K562 (cell line): ENCODE results near the gene SERPINA12. TPM values are rescaled to one million over a fixed set of nuclear protein-coding genes. Genes with fewer than 3 reads are reported as not detected.

Source experiments
- ATAC-seq: fragments of 200-7000 bp; cut with Tn5 transposase; 3 replicates; pipeline ENCODE4 v1.9.1; 2020; ENCODE audit warnings: moderate library complexity
- BruUV-seq: library from RNA; stranded (reverse); fragments of 400-500 nt; replicated peaks from 2 replicates; lab custom pipeline; 2021; lab: Mats Ljungman, UMichigan
- CTCF ChIA-PET: fragments of 300-600 bp; formaldehyde crosslinking; extraction: SDS; loops from one replicate; lab custom pipeline; 2021; ENCODE audit warnings: low intra/inter-chr PET ratio; lab: Yijun Ruan, JAX
- POLR2A ChIA-PET: fragments of 300-600, 350-650 bp; sonication (Branson Sonifier 250); formaldehyde crosslinking; extraction: SDS; loops from one replicate; lab custom pipeline; 2021; ENCODE audit warnings: antibody characterized with exemption, inconsistent platforms; lab: Yijun Ruan, JAX
- DNase-seq, 4 experiments: peaks; one replicate each; pipeline versions ENCODE4 v3.0.0 to v3.0.0-alpha.2; 2011 to 2018; ENCODE audit warnings: low spot score in 3 of 4, mixed read lengths in 3 of 4; ENCODE audit errors: extremely low read depth in 1 of 4
- FAIRE-seq: peaks from 2 replicates; lab custom pipeline; 2011; peaks lifted over from hg19 to GRCh38; lab: Jason Lieb, UNC
- H2AFZ ChIP-seq: 2 replicates; pipeline ENCODE4 v1.6.0; 2011; ENCODE audit warnings: low read depth, low read length, control low read depth, inconsistent platforms
- H3K27ac ChIP-seq: fragments of 200-600 bp; 3 replicates; pipeline ENCODE4 v1.8.0; 2011; ENCODE audit warnings: low read depth, mild to moderate bottlenecking, control low read depth, inconsistent platforms, low read length, moderate library complexity, mixed read lengths; ENCODE audit errors: extremely low read depth
- H3K27me3 ChIP-seq, 2 experiments: fragments of 300-600 bp in 1 of 2; 2 replicates in 1 of 2; 3 replicates in 1 of 2; pipeline versions ENCODE4 v1.6.0 to v1.8.0; 2011; ENCODE audit warnings: inconsistent platforms in 2 of 2, low read length in 2 of 2, mild to moderate bottlenecking in 1 of 2, mixed read lengths in 1 of 2, moderate library complexity in 1 of 2; ENCODE audit not compliant: control insufficient read depth in 2 of 2, insufficient read depth in 2 of 2
- H3K36me3 ChIP-seq: fragments of 300-600 bp; 3 replicates; pipeline ENCODE4 v1.8.0; 2011; ENCODE audit warnings: mild to moderate bottlenecking, low read length, inconsistent platforms; ENCODE audit not compliant: control insufficient read depth, insufficient read depth
- H3K4me1 ChIP-seq, 2 experiments: fragments of 200-600 bp in 1 of 2; replicated peaks in 1 of 2; 2 replicates in 1 of 2; 3 replicates in 1 of 2; pipeline versions ENCODE4 v1.5.1 to v1.8.0; 2011; ENCODE audit warnings: inconsistent platforms in 2 of 2, low read length in 2 of 2, mild to moderate bottlenecking in 1 of 2, mixed read lengths in 1 of 2, moderate library complexity in 1 of 2; ENCODE audit not compliant: control insufficient read depth in 2 of 2, insufficient read depth in 2 of 2
- H3K4me2 ChIP-seq: 2 replicates; pipeline ENCODE4 v1.6.1; 2011; ENCODE audit warnings: low read length, control low read depth, inconsistent platforms, mixed read lengths; ENCODE audit not compliant: insufficient read depth
- H3K4me3 ChIP-seq: fragments of 200-600 bp; sonication (generic), shearing (Covaris generic); 2 replicates; pipeline ENCODE4 v1.5.1; 2016; ENCODE audit warnings: control low read depth, inconsistent platforms
- H3K79me2 ChIP-seq: fragments of 200-600 bp; 3 replicates; pipeline ENCODE4 v1.8.0; 2011; ENCODE audit warnings: low read length, inconsistent platforms; ENCODE audit not compliant: control insufficient read depth, insufficient read depth
- H3K9ac ChIP-seq, 2 experiments: 2 replicates each; pipeline versions ENCODE4 v1.6.0 to v1.6.1; 2011; ENCODE audit warnings: low read depth in 2 of 2, low read length in 2 of 2, control low read depth in 1 of 2, inconsistent platforms in 1 of 2, mild to moderate bottlenecking in 1 of 2, mixed read lengths in 1 of 2; ENCODE audit not compliant: insufficient read depth in 1 of 2
- H3K9me1 ChIP-seq: one replicate; pipeline ENCODE4 v1.6.0; 2011; ENCODE audit warnings: inconsistent platforms, mild to moderate bottlenecking, low read length, moderate library complexity; ENCODE audit not compliant: control insufficient read depth, insufficient read depth
- H3K9me3 ChIP-seq: replicated peaks from 2 replicates; pipeline ENCODE4 v1.5.1; 2011; ENCODE audit warnings: low read depth, low read length, inconsistent platforms; ENCODE audit not compliant: control insufficient read depth, insufficient read depth
- H4K20me1 ChIP-seq: replicated peaks from 2 replicates; pipeline ENCODE4 v1.6.1; 2011; ENCODE audit warnings: low read length, inconsistent platforms, mixed read lengths; ENCODE audit not compliant: control insufficient read depth, insufficient read depth
- BRCA1 ChIP-seq, 2 experiments: fragments of 450-650 bp in 1 of 2; sonication (generic) in 1 of 2; formaldehyde crosslinking in 1 of 2; IDR thresholded peaks; 2 replicates each; pipeline versions ENCODE4 v1.5.0 to v1.6.1; 2017 to 2020; ENCODE audit warnings: mild to moderate bottlenecking in 1 of 2, missing genetic modification reagents in 1 of 2
- E2F4 ChIP-seq: sonication (generic); formaldehyde crosslinking; IDR thresholded peaks from 2 replicates; pipeline ENCODE4 v1.8.0; 2022; ENCODE audit warnings: mild to moderate bottlenecking, low read depth, missing genetic modification reagents
- FOXK1 ChIP-seq: sonication (generic); formaldehyde crosslinking; IDR thresholded peaks from 2 replicates; pipeline ENCODE4 v1.8.0; 2022; ENCODE audit warnings: missing genetic modification reagents, mild to moderate bottlenecking, borderline replicate concordance
- HSF4 ChIP-seq: fragments of 250-450 bp; sonication (Bioruptor Pico); IDR thresholded peaks from 2 replicates; pipeline ENCODE4 v2.1.2; 2022; ENCODE audit warnings: mild to moderate bottlenecking, moderate library complexity, borderline replicate concordance
- PTRF ChIP-seq: fragments of 450-650 bp; IDR thresholded peaks from 2 replicates; pipeline ENCODE4 v1.6.1; 2016; ENCODE audit warnings: mild to moderate bottlenecking, missing genetic modification characterization, missing compliant biosample characterization
- TCF3 ChIP-seq: sonication (generic); formaldehyde crosslinking; IDR thresholded peaks from 2 replicates; pipeline ENCODE4 v1.4.0; 2020; ENCODE audit warnings: mild to moderate bottlenecking, missing genetic modification reagents
- ZNF347 ChIP-seq: fragments of 450-650 bp; formaldehyde crosslinking; IDR thresholded peaks from 2 replicates; pipeline ENCODE4 v1.4.0; 2020; ENCODE audit warnings: low read depth, mild to moderate bottlenecking, moderate library complexity
- WGBS: fragments of 100-300 bp; shearing (Covaris generic); methylation state at CpG from one replicate; pipeline ENCODE4 v1.1.6; 2016; ENCODE audit warnings: low coverage, mixed read lengths; ENCODE audit not compliant: insufficient coverage; ENCODE audit errors: missing lambda C conversion rate; 5-methylcytosine and 5-hydroxymethylcytosine counted together
- in situ Hi-C: fragments of 300-500 bp; cut with MboI; formaldehyde crosslinking; loops from 4 replicates; pipeline ENCODE4 v1.15.0; 2018; ENCODE audit warnings: inconsistent platforms, mixed read lengths
- intact Hi-C: fragments of 100-400 bp; cut with micrococcal nuclease; formaldehyde crosslinking; loops from 2 replicates; pipeline ENCODE4 v1.14.2; 2022
- polyA plus RNA-seq, 8 experiments: library from polyadenylated mRNA; depleted of rRNA in 4 of 8; stranded (reverse) in 5 of 8; unstranded in 3 of 8; fragments of >200 nt; fragmentation: Nextera tagmentation in 2 of 8; fragmentation: Illumina TruSeq in 1 of 8; extraction: Ambion mirVana in 2 of 8; extraction: Trizol in 1 of 8; gene quantifications; 2 replicates each; pipeline versions ENCODE4 v1.2.1 to v1.2.3, GENCODE V29; 2011 to 2014; ENCODE audit warnings: inconsistent platforms in 1 of 8, missing spikeins in 1 of 8
- total RNA-seq, 7 experiments: library from RNA; depleted of rRNA in 6 of 7; stranded (reverse); fragments of >200 nt in 6 of 7; fragmentation: Illumina TruSeq in 2 of 7; extraction: Trizol in 2 of 7; gene quantifications; 2 replicates each; pipeline versions ENCODE4 v1.2.1 to v1.2.3, GENCODE V29; 2011 to 2021; ENCODE audit warnings: low replicate concordance in 1 of 7

Gene SERPINA12
- total and polyA plus RNA-seq, 9 of the 15 experiments (the other 6 are each of a cell fraction or from before 2014, with no cell fraction given) = not detected

DNA sequence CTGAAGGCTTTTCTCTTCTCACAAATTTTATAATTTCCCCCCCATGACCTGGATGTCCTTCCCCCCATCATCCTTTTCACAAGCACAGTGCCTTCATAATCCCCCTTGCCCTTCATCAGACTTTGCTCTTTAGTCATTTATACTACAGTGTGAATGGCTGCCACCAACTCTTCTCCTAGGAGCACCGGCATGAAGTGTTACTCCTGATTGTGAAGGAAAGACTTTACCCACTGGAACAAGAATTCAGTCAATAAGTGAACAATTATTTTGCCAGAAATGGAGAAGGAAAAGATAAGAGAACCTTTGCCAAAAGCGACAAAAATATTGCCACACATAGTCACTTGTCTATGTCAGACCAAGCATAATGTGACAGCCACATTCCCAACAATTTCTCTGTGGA, 38.2 kb downstream of the SERPINA12 start (continued):
- no peak for TF ChIP-seq E2F4 (CRISPR knock-in tag)

DNA sequence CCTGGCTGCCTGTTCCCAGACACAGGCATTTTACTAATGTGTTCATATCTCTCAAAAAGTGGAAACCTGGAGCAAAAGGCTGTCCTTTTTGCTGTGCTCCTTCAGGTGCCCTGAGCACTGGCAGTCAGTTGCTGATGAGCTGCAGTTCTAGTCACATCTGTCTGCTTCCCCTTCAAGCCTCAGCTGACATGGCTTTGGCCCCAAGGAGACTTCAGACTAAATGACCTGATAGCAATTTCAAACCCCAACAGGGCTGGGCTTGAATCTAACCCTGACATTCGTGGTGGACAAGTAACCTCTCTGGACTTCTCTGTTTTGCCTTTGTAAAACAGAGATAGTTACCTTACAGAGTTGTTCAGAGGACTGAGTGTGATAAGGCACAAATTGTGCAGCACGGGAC, 39.0 kb downstream of the SERPINA12 start:
- intact Hi-C loops (no loop called here), in situ Hi-C loops (no loop called here)
- 0% methylated on average over 2 of the region's 2 CpGs for WGBS
- no peak for ATAC-seq
- H3K27me3 ChIP-seq = no peaks in the 10 kb centered on the region
- H3K36me3 ChIP-seq = no peaks in the 10 kb centered on the region
- H3K4me3 ChIP-seq = no peak overlapping the region
- no peak for TF ChIP-seq HSF4 (CRISPR knock-in tag)
- TF ChIP-seq TCF3 = no peak
- TF ChIP-seq BRCA1 (IDR thresholded peaks at IDR 0.05) = no peak
- TF ChIP-seq BRCA1 (CRISPR knock-in tag; IDR thresholded peaks at IDR 0.05) = no peak
- no peak for TF ChIP-seq FOXK1 (CRISPR knock-in tag)
- TF ChIP-seq PTRF (tag) = no peak
- no peak for TF ChIP-seq ZNF347 (CRISPR knock-in tag)
- DNase-seq = no peak
- H2AFZ ChIP-seq = no peak overlapping the region
- no TSS peak for BruUV-seq
- no peak overlapping the region for H3K4me2 ChIP-seq
- FAIRE-seq = no peak
- ChIA-PET CTCF (no interaction called here), POLR2A (no interaction called here)
- no peak overlapping the region for H3K9ac ChIP-seq
- H3K4me1 ChIP-seq = no peaks in the 10 kb centered on the region
- no peaks in the 10 kb centered on the region for H3K79me2 ChIP-seq
- H3K27ac ChIP-seq = no peak overlapping the region
- no peaks in the 10 kb centered on the region for H3K9me3 ChIP-seq
- no peaks in the 10 kb centered on the region for H3K9me1 ChIP-seq
- H4K20me1 ChIP-seq = no peaks in the 10 kb centered on the region
